Epithelial cell of esophagus (primary cell): ENCODE measurements around the gene ST6GAL1.
A peak's percentile ranks its signal among the peaks of the same experiment; 100 is the strongest.

ENCODE experiments used
- DNase-seq: peaks from one replicate; pipeline ENCODE4 v3.0.0; 2010; ENCODE audit warnings: low read depth
- H3K4me3 ChIP-seq: 2 replicates; pipeline ENCODE4 v1.5.1; 2011; ENCODE audit warnings: mild to moderate bottlenecking, low read length, control low read depth
- CTCF ChIP-seq: IDR thresholded peaks from 2 replicates; pipeline ENCODE4 v1.5.1; 2011; ENCODE audit warnings: low read depth, mild to moderate bottlenecking, low read length, control low read depth, inconsistent platforms; ENCODE audit not compliant: insufficient read depth; ENCODE audit errors: missing control alignments

Gene ST6GAL1

GRCh38 chr3:187061748-187062147, 131.4 kb downstream of the ST6GAL1 start:
- no peak for DNase-seq
- TF ChIP-seq CTCF = no peak
- H3K4me3 ChIP-seq = no peak overlapping the region

GRCh38 chr3:187062526-187063177, 132.3 kb downstream of the ST6GAL1 start:
- peak; percentile 88 for DNase-seq
- H3K4me3 ChIP-seq = no peak overlapping the region
- no peak for TF ChIP-seq CTCF

GRCh38 chr3:187063286-187064121, 133.2 kb downstream of the ST6GAL1 start:
- peak; percentile 88 for DNase-seq

GRCh38 chr3:187064210-187065115, 134.1 kb downstream of the ST6GAL1 start:
- TF ChIP-seq CTCF = no peak
- DNase-seq = peak; percentile 86
- H3K4me3 ChIP-seq = no peak overlapping the region

More at GRCh38 chr3:187063286-187064121, 133.2 kb downstream of the ST6GAL1 start:
- no peak overlapping the region for H3K4me3 ChIP-seq
- TF ChIP-seq CTCF = no peak

- peak; percentile 46 for TF ChIP-seq CTCF
- DNase-seq = peak; percentile 70
- H3K4me3 ChIP-seq = no peak overlapping the region
These were observed 136.1 kb downstream of the ST6GAL1 start for GRCh38 chr3:187066228-187066995.

GRCh38 chr3:187068787-187069186, 138.5 kb downstream of the ST6GAL1 start:
- no peak for DNase-seq
- TF ChIP-seq CTCF = no peak
- H3K4me3 ChIP-seq = no peak overlapping the region
